ENCODE data around the gene LDLR. TPM values are rescaled to one million over a fixed set of nuclear protein-coding genes. Genes with fewer than 3 reads are reported as not detected.
A peak's percentile ranks its signal among the peaks of the same experiment; 100 is the strongest.

LDLR gene
- polyA plus RNA-seq, 2 of the 4 experiments (the other 2 are of a cell fraction): 29.2 to 55.8 TPM

DNA sequence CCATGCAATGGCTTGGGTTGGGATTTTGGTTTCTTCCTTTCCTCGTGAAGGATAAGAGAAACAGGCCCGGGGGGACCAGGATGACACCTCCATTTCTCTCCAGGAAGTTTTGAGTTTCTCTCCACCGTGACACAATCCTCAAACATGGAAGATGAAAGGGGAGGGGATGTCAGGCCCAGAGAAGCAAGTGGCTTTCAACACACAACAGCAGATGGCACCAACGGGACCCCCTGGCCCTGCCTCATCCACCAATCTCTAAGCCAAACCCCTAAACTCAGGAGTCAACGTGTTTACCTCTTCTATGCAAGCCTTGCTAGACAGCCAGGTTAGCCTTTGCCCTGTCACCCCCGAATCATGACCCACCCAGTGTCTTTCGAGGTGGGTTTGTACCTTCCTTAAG lies 42.2 kb downstream of the LDLR start:
- ChIA-PET CTCF (interaction anchor here (0.6 to 2.5 kb wide), 6 partner anchors 9 to 190 kb away, joined by 3 to 13 read pairs (median 4); partner anchors contain the start of gene KANK2), POLR2A (no interaction called here)
- H3K4me1 ChIP-seq: peaks cover 9% of the 10 kb centered on the region; the same call in 2 of the 3 replicates
- H3K9me3 ChIP-seq: no peaks in the 10 kb centered on the region
- H3K4me3 ChIP-seq: no peak overlapping the region
- FAIRE-seq (no peak), ATAC-seq (no peak), DNase-seq (ENCODE audit: low read depth in 1 of 2, low spot score in 1 of 2) (no peak)
- WGBS (ENCODE audit: missing lambda C conversion rate): 86% methylated on average over 7 of the region's 7 CpGs
- H3K27ac ChIP-seq: peak overlapping the region in 1 of 2 experiments; percentile 70; a peak in 2 of 6 replicates
- no peak for TF ChIP-seq JUNB (IDR thresholded peaks at IDR 0.05)
- no peak for TF ChIP-seq ZC3H11A (IDR thresholded peaks at IDR 0.05)
- no peak for TF ChIP-seq MYC (IDR thresholded peaks at IDR 0.05; ENCODE audit: borderline replicate concordance, low read length)
- TF ChIP-seq, protein P1, sequence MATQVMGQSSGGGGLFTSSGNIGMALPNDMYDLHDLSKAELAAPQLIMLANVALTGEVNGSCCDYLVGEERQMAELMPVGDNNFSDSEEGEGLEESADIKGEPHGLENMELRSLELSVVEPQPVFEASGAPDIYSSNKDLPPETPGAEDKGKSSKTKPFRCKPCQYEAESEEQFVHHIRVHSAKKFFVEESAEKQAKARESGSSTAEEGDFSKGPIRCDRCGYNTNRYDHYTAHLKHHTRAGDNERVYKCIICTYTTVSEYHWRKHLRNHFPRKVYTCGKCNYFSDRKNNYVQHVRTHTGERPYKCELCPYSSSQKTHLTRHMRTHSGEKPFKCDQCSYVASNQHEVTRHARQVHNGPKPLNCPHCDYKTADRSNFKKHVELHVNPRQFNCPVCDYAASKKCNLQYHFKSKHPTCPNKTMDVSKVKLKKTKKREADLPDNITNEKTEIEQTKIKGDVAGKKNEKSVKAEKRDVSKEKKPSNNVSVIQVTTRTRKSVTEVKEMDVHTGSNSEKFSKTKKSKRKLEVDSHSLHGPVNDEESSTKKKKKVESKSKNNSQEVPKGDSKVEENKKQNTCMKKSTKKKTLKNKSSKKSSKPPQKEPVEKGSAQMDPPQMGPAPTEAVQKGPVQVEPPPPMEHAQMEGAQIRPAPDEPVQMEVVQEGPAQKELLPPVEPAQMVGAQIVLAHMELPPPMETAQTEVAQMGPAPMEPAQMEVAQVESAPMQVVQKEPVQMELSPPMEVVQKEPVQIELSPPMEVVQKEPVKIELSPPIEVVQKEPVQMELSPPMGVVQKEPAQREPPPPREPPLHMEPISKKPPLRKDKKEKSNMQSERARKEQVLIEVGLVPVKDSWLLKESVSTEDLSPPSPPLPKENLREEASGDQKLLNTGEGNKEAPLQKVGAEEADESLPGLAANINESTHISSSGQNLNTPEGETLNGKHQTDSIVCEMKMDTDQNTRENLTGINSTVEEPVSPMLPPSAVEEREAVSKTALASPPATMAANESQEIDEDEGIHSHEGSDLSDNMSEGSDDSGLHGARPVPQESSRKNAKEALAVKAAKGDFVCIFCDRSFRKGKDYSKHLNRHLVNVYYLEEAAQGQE (IDR thresholded peaks at IDR 0.05): no peak
- TF ChIP-seq CHD2 (IDR thresholded peaks at IDR 0.05; ENCODE audit: low read length, partially characterized antibody): no peak
- TF ChIP-seq, protein P2, sequence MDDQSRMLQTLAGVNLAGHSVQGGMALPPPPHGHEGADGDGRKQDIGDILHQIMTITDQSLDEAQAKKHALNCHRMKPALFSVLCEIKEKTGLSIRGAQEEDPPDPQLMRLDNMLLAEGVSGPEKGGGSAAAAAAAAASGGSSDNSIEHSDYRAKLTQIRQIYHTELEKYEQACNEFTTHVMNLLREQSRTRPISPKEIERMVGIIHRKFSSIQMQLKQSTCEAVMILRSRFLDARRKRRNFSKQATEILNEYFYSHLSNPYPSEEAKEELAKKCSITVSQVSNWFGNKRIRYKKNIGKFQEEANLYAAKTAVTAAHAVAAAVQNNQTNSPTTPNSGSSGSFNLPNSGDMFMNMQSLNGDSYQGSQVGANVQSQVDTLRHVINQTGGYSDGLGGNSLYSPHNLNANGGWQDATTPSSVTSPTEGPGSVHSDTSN (IDR thresholded peaks at IDR 0.05): no peak
- TF ChIP-seq JUN (IDR thresholded peaks at IDR 0.05): no peak
- TF ChIP-seq RAD21 (conservative IDR thresholded peaks at IDR 0.05 in 1 of 2, IDR thresholded peaks at IDR 0.05 in 1 of 2): no peak
- TF ChIP-seq HEYL (CRISPR knock-in tag; IDR thresholded peaks at IDR 0.05): no peak
- no peak for TF ChIP-seq ESRRA (IDR thresholded peaks at IDR 0.05; ENCODE audit: borderline replicate concordance, low read length)
- TF ChIP-seq CEBPB (IDR thresholded peaks at IDR 0.05): no peak
- TF ChIP-seq FOXS1 (CRISPR knock-in tag; IDR thresholded peaks at IDR 0.05): no peak
- TF ChIP-seq HOXA7 (CRISPR knock-in tag; IDR thresholded peaks at IDR 0.05): no peak
- no peak for TF ChIP-seq ZFP36 (IDR thresholded peaks at IDR 0.05; ENCODE audit: borderline replicate concordance, partially characterized antibody)
- no peak for TF ChIP-seq HDAC2 (IDR thresholded peaks at IDR 0.05)
- no peak for TF ChIP-seq BHLHE40 (IDR thresholded peaks at IDR 0.05; ENCODE audit: low read depth, low read length)
- H3K4me2 ChIP-seq: no peak overlapping the region

DNA sequence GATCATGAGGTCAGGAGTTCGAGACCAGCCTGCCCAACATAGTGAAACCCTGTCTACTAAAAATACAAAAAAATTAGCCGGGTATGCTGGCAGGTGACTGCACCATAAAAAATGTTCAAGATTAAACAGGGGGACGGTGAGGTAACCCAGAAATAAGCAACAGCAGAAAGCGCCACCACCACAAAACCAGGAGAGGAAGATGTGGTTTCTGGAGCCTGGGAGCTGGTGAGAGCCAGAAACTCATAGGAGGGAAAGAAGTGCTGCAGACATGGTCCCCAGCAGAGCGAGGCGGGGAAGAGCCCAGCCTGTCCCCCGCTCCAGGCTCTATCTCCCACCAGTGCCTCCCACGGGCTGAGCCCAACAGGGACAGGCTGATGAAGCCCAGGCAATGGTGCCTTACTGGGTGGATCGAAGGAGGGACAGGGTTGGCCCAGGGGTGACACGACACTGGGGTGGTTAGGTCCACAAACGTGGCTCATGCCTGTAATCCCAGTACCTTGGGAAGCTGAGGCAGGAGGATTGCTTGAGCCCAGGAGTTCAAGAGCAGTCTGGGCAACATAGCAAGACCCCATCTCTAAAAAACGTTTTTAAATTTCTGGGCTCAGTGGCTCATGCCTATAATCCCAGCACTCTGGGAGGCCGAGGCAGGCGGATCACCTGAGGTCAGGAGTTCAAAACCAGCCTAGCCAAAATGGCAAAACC lies 47.3 kb downstream of the LDLR start:
- ChIA-PET POLR2A (no interaction called here), CTCF (interaction anchor here (0.6 to 4.0 kb wide), 11 partner anchors 8 to 324 kb away, joined by 3 to 57 read pairs (median 4); partner anchors contain the start of gene KANK2)
- no peak for FAIRE-seq
- WGBS (ENCODE audit: missing lambda C conversion rate): 79% methylated on average over 13 of the region's 14 CpGs
- no peak for ATAC-seq
- no peak overlapping the region for H3K4me3 ChIP-seq
- peaks cover 34% of the 10 kb centered on the region for H3K4me1 ChIP-seq
- H3K9me3 ChIP-seq: no peaks in the 10 kb centered on the region
- no peak for DNase-seq (ENCODE audit: low read depth in 1 of 2, low spot score in 1 of 2)
- TF ChIP-seq CEBPB (IDR thresholded peaks at IDR 0.05) (no peak), POLR2A (IDR thresholded peaks at IDR 0.05; ENCODE audit: low read length) (no peak), SMC3 (IDR thresholded peaks at IDR 0.05) (no peak), HOXA7 (CRISPR knock-in tag; IDR thresholded peaks at IDR 0.05) (no peak), POLR2AphosphoS2 (conservative IDR thresholded peaks at IDR 0.05; ENCODE audit: low read length) (no peak)
- TF ChIP-seq, protein P3, sequence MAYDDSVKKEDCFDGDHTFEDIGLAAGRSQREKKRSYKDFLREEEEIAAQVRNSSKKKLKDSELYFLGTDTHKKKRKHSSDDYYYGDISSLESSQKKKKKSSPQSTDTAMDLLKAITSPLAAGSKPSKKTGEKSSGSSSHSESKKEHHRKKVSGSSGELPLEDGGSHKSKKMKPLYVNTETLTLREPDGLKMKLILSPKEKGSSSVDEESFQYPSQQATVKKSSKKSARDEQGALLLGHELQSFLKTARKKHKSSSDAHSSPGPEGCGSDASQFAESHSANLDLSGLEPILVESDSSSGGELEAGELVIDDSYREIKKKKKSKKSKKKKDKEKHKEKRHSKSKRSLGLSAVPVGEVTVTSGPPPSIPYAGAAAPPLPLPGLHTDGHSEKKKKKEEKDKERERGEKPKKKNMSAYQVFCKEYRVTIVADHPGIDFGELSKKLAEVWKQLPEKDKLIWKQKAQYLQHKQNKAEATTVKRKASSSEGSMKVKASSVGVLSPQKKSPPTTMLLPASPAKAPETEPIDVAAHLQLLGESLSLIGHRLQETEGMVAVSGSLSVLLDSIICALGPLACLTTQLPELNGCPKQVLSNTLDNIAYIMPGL (CRISPR knock-in tag; IDR thresholded peaks at IDR 0.05; ENCODE audit: borderline replicate concordance): no peak
- H3K4me2 ChIP-seq: peak overlapping the region; percentile 82; the same call in 2 of the 3 replicates
- peak overlapping the region; percentile 98 to 100 for H3K27ac ChIP-seq
